Mucosa of descending colon (tissue), 3 donors: Measurements from ENCODE around the gene GFM1. TPM values are rescaled to one million over a fixed set of nuclear protein-coding genes. Genes with fewer than 3 reads are reported as not detected.

Source experiments
- ATAC-seq: fragments of 200-7000 bp; cut with Tn5 transposase; one replicate; pipeline ENCODE4 v1.9.1; 2020; ENCODE audit warnings: mild to moderate bottlenecking, moderate library complexity
- DNase-seq, 3 donors: peaks; one replicate each; pipeline ENCODE4 v3.0.0-alpha.2; 2020
- H3K36me3 ChIP-seq: fragments of 200-600 bp; one replicate; pipeline ENCODE4 v1.8.0; 2021; ENCODE audit warnings: low read depth, mild to moderate bottlenecking
- H3K4me1 ChIP-seq: fragments of 200-600 bp; one replicate; pipeline ENCODE4 v1.8.0; 2021; ENCODE audit warnings: low read depth, mild to moderate bottlenecking
- H3K4me3 ChIP-seq: fragments of 200-600 bp; one replicate; pipeline ENCODE4 v1.8.0; 2021; ENCODE audit warnings: mild to moderate bottlenecking
- H3K9me3 ChIP-seq: fragments of 200-600 bp; one replicate; pipeline ENCODE4 v1.8.0; 2021; ENCODE audit warnings: mild to moderate bottlenecking
- intact Hi-C, 2 donors: fragments of 100-400 bp; cut with DNase I in 1 of 2; cut with micrococcal nuclease in 1 of 2; formaldehyde crosslinking; loops; one replicate each; pipeline versions ENCODE4 v1.11.0 to v1.11.1; 2022; cut with DNase I, micrococcal nuclease
- total RNA-seq, 3 donors: library from RNA; stranded (reverse); fragmentation: NEBNext Ultra II Directional in 2 of 3; extraction: Animal tissue kit (Norgen Biotek cat#: 25700) in 2 of 3; gene quantifications; one replicate each; pipeline versions ENCODE4 v1.2.1 to v1.2.4, GENCODE V29; 2021 to 2023
- TF ChIP-seq, protein P1 (sequence below): fragments of 200-600 bp; IDR thresholded peaks from one replicate; pipeline ENCODE4 v1.8.0; 2022; ENCODE audit warnings: antibody characterized with exemption, mild to moderate bottlenecking
- donor health status: DM: no; HTN: no; CAD: no; lungs with moderate emphysema.
- donor health status: DM: no; HTN: no; CAD: no.
- donor health status: DM: no; HTN: yes; CAD: no.

Gene GFM1
- total RNA-seq, 3 donors from 2014 or later = 42.8 to 52.0 (median 47.2) TPM

DNA sequence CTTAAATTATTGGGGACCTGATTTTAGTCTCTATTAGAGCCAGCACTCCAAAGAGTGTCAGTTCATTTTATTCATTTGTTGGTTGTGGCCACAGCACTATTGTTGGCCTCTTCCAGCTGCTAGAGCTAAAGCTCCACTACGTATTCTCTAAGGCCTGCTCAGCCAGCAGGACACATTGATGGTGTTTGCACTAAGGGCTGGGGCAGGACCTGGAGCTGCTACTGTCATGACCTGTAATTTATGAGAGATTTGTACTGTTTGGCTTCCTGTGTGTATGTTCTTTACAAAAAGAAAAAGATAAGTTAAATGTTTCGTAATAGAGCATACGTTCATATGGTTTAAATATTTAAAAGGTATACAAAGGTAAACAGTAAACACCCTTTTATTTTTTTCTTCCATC, 8.1 kb downstream of the GFM1 start:
- Histone ChIP-seq H3K4me1 (no peaks in the 10 kb centered on the region), H3K36me3 (no peaks in the 10 kb centered on the region), H3K4me3 (no peak overlapping the region), H3K9me3 (no peaks in the 10 kb centered on the region)
- TF ChIP-seq, protein P1, sequence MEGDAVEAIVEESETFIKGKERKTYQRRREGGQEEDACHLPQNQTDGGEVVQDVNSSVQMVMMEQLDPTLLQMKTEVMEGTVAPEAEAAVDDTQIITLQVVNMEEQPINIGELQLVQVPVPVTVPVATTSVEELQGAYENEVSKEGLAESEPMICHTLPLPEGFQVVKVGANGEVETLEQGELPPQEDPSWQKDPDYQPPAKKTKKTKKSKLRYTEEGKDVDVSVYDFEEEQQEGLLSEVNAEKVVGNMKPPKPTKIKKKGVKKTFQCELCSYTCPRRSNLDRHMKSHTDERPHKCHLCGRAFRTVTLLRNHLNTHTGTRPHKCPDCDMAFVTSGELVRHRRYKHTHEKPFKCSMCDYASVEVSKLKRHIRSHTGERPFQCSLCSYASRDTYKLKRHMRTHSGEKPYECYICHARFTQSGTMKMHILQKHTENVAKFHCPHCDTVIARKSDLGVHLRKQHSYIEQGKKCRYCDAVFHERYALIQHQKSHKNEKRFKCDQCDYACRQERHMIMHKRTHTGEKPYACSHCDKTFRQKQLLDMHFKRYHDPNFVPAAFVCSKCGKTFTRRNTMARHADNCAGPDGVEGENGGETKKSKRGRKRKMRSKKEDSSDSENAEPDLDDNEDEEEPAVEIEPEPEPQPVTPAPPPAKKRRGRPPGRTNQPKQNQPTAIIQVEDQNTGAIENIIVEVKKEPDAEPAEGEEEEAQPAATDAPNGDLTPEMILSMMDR = no peak
- DNase-seq (no peak), ATAC-seq (peak; percentile 86)
- intact Hi-C loops = no loop called here

GRCh38 chr3:158658889-158659288, 14.6 kb downstream of the GFM1 start:
- TF ChIP-seq, protein P1 = no peak
- Histone ChIP-seq H3K4me1 (no peaks in the 10 kb centered on the region), H3K36me3 (no peaks in the 10 kb centered on the region), H3K4me3 (no peak overlapping the region), H3K9me3 (no peaks in the 10 kb centered on the region)
- intact Hi-C loops = loop anchor here in 1 of 2 donors (5.0 kb wide), 1 partner anchor 133 kb away; no protein-coding TSS in a partner anchor
- no peak for ATAC-seq
- DNase-seq = no peak

DNA sequence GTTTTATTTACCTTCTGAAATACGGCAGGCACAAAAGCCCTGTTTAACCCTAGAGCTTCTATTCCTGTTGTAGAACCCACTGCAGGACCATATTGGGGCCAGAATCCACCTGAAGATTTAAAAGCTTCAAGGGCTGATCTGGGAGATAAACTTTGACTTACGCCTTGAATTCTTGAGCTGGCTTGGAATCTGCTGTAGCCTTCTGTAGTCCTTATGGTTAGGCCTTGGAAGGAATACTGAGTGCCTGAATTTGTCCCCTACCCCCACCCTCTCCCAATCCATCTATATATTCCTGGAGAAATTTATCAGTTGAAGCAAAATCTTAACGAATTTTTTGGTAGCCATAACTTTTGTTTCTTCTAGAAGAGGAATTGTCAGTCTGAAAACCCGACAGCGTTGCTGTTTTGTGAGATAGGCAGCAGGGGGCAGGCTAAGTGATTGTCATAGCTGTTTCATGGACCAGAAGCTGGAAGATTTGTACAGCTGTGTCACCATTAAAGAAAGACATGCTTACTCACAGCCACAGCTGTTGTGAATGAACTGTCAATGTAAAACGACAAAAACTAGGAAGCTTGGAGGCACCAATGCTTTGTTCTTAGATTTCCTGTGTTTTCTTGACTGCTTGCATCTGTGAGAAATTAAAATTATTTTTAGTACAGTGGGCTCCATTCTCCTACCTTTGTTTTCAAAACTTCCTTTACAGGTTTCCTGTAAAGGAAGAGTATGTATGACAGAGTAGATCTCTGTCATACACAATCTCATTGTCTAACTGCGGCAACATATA, 15.3 kb downstream of the GFM1 start:
- Histone ChIP-seq H3K9me3 (no peaks in the 10 kb centered on the region), H3K4me3 (no peak overlapping the region), H3K36me3 (no peaks in the 10 kb centered on the region), H3K4me1 (no peaks in the 10 kb centered on the region)
- intact Hi-C loops = loop anchor here (5.0 to 10.0 kb wide), 2 partner anchors 133 to 135 kb away; no protein-coding TSS in a partner anchor
- DNase-seq (peak in 2 of 3 donors; percentile 53 to 79), ATAC-seq (peak; percentile 94)
- TF ChIP-seq, protein P1 = peak; percentile 51

DNA sequence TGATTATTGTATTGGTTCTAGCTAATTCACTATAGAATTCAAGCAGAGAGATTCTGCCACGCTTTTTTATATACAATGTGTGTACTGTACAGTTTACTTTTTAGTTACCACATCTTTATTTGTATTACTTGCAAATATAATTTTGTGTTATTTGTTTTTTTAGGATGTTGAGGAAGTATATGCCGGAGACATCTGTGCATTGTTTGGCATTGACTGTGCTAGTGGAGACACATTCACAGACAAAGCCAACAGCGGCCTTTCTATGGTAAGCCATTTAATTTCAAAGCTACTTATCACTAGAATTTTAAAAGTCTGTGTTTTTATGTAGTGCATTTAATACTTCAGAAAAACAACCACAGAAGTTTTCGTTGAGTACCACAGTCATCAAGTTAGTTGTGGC, 16.4 kb downstream of the GFM1 start:
- Histone ChIP-seq H3K36me3 (no peaks in the 10 kb centered on the region), H3K4me1 (no peaks in the 10 kb centered on the region), H3K4me3 (no peak overlapping the region), H3K9me3 (no peaks in the 10 kb centered on the region)
- intact Hi-C loops = loop anchor here in 1 of 2 donors (10.0 kb wide), 1 partner anchor 134 kb away; no protein-coding TSS in a partner anchor
- ATAC-seq (no peak), DNase-seq (no peak)
- TF ChIP-seq, protein P1 = no peak

GRCh38 chr3:158663246-158663645, 18.9 kb downstream of the GFM1 start:
- ATAC-seq = no peak
- DNase-seq = no peak
- Histone ChIP-seq H3K36me3 (peaks cover 5% of the 10 kb centered on the region), H3K4me1 (no peaks in the 10 kb centered on the region), H3K9me3 (no peaks in the 10 kb centered on the region), H3K4me3 (no peak overlapping the region)
- intact Hi-C loops = loop anchor here in 1 of 2 donors (10.0 kb wide), 1 partner anchor 132 kb away; no protein-coding TSS in a partner anchor
- TF ChIP-seq, protein P1 = no peak
